ENCODE results near the gene RAE1.

The RAE1 gene

DNA sequence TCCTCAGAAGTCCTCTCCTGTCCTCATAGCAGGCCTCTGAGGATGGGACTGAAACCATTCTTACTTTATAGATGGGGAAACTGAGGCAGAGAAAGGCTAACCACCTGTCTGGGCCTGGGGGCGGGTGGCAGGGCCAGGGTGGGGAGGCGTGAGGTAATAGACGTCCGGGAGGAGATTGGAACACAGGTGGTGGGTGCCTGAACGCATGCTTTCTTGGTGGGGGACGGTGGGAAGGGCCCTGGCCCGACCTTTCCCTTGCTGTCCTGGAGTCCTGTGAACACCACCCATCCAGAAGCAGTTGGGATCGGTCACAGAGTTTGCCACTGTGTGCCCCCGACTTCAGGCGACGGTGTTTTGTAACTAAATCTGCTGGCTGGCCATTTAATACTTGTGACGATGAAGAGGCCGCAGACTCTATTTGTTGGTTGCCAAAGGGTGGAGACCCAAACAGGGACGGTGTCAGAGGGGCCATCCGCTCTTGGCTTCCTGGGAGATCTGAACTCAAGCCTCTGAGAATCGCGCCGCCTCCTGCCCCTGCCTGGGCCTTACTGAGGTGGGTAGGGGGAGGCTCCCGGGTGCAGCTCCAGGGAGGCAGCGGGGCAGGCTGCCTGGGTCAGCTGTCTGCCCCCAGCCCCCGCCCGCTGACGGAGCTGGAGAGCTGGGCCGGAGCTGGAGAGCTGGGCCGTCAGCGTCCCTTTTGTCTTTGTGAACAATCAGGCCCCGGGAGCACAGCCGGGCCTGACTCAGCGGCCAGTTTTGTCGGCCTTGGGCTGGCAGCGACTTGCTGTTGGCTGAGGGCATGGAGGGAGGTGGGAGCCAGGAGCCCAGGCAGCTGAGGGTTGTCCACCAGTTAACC, 44.3 kb downstream of the RAE1 start:
- DNase-seq (ENCODE audit: low read depth, low spot score): no peak
- Histone ChIP-seq H3K27ac (ENCODE audit: low read length) (no peak overlapping the region), H3K9me3 (ENCODE audit: control insufficient read depth, insufficient read depth, low read length) (no peaks in the 10 kb centered on the region), H3K27me3 (ENCODE audit: control insufficient read depth, insufficient read depth, low read length) (no peaks in the 10 kb centered on the region), H3K4me3 (ENCODE audit: low read length) (no peak overlapping the region), H3K4me1 (ENCODE audit: control insufficient read depth, insufficient read depth, low read length) (0 out of 2 replicates have a peak, but pooled peaks cover 3% of the 10 kb centered on the region), H3K36me3 (ENCODE audit: control insufficient read depth, insufficient read depth, low read length) (peaks cover 40% of the 10 kb centered on the region)
- WGBS (ENCODE audit: insufficient coverage, insufficient read length): no CpG with 5 or more reads among the region's 31 CpGs

DNA sequence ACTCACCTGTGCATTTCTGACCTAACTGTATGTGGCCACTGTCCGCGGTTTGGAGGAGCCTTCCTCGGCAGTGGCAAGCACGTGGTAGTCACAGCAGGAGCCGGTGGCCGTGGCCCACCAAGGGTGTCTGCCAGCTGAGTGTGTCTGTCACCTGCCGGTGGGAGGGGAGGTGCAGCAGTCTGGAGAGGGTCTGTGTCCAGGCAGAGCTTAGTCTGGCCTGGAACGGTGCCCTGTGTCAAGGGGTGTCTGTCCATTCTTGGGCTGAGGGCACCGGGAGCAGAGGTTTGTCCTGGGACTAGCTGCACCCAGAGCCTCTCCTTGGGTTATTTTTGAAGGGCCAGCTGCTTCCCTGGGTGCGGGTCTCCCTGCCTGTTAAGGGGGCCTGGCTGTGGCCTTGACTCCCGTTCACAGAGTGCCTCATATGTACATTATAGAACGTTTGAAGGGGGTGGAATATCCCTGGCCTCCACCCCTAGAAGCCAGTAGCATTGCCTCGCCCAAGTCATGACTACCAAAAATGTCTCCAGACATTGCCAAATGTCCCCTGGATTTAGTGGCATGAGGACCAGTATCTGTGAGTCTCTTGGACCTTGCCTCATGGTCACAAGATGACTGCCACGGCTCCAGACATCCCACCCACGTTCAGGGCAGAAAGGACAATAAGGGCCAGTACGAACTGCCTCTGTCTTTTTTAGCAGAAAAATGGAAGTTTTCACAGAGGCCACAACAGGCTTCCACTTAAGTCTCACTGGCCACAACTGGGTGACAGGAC, 45.3 kb downstream of the RAE1 start:
- H3K4me1 ChIP-seq (ENCODE audit: control insufficient read depth, insufficient read depth, low read length): 0 out of 2 replicates have a peak, but pooled peaks cover 3% of the 10 kb centered on the region
- DNase-seq (ENCODE audit: low read depth, low spot score): no peak
- no peak overlapping the region for H3K27ac ChIP-seq (ENCODE audit: low read length)
- WGBS (ENCODE audit: insufficient coverage, insufficient read length): no CpG with 5 or more reads among the region's 16 CpGs
- peaks cover 42% of the 10 kb centered on the region for H3K36me3 ChIP-seq (ENCODE audit: control insufficient read depth, insufficient read depth, low read length)
- H3K4me3 ChIP-seq (ENCODE audit: low read length): no peak overlapping the region
- no peaks in the 10 kb centered on the region for H3K9me3 ChIP-seq (ENCODE audit: control insufficient read depth, insufficient read depth, low read length)
- no peaks in the 10 kb centered on the region for H3K27me3 ChIP-seq (ENCODE audit: control insufficient read depth, insufficient read depth, low read length)

DNA sequence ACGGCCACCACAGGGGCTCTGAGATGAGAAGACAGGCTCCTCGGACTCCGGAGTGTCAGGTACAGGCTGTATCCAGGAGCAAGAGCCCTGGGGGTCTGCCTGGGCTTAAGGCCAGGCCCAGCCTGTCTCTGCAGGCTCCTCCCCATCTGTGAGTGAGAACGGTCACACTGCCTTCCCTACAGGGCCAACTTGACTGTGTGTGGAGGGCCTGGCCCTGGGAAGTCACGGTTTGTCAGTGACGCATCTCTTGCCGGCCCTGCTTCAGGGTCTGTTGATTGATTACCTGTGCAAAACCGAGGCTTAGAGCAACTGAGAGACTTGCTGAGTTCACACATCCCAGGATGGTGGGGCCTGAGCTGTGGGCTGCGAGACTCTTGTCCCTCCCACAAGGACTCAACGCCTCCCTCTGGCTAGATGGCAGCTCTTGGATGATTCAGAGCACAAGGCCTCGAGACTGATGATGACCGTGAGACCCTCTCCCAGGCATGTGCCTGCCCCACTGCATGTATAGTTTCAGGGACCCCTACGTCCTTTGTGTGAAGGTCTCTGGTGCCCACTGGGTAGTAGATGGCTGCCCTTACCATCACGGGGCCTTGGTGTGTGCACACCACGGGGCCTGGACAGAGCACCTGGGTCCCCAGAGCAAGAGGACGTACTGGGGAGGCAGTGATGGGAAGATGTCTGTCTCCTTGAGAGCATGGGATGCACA, 46.1 kb downstream of the RAE1 start:
- no peaks in the 10 kb centered on the region for H3K27me3 ChIP-seq (ENCODE audit: control insufficient read depth, insufficient read depth, low read length)
- no peak for DNase-seq (ENCODE audit: low read depth, low spot score)
- no CpG with 5 or more reads among the region's 16 CpGs for WGBS (ENCODE audit: insufficient coverage, insufficient read length)
- H3K27ac ChIP-seq (ENCODE audit: low read length): no peak overlapping the region
- no peak overlapping the region for H3K4me3 ChIP-seq (ENCODE audit: low read length)
- H3K36me3 ChIP-seq (ENCODE audit: control insufficient read depth, insufficient read depth, low read length): peaks cover 43% of the 10 kb centered on the region
- H3K9me3 ChIP-seq (ENCODE audit: control insufficient read depth, insufficient read depth, low read length): no peaks in the 10 kb centered on the region
- 0 out of 2 replicates have a peak, but pooled peaks cover 3% of the 10 kb centered on the region for H3K4me1 ChIP-seq (ENCODE audit: control insufficient read depth, insufficient read depth, low read length)

DNA sequence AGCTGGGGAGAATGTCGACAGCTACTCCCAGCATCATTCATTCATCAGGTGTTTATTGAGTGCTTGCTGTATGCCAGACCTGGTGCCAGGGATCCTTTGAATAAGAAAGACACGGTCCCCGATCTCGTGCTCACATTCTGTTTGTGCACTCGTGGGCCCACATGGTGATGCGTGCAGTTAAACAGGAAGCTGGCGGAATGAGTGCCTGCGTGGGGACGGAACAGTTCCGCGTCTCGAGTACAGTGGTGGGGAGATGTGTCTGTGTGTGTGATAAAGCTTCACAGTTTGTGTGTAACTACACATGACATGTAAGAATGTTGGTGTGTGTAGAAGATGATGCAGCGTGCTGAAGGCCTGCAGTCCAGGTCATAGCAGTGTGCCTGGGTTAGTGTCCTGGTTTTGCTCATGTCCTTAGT, 46.6 kb downstream of the RAE1 start:
- Histone ChIP-seq H3K9me3 (ENCODE audit: control insufficient read depth, insufficient read depth, low read length) (no peaks in the 10 kb centered on the region), H3K4me1 (ENCODE audit: control insufficient read depth, insufficient read depth, low read length) (0 out of 2 replicates have a peak, but pooled peaks cover 2% of the 10 kb centered on the region), H3K4me3 (ENCODE audit: low read length) (no peak overlapping the region), H3K36me3 (ENCODE audit: control insufficient read depth, insufficient read depth, low read length) (peaks cover 48% of the 10 kb centered on the region), H3K27me3 (ENCODE audit: control insufficient read depth, insufficient read depth, low read length) (no peaks in the 10 kb centered on the region), H3K27ac (ENCODE audit: low read length) (no peak overlapping the region)
- WGBS (ENCODE audit: insufficient coverage, insufficient read length): no CpG with 5 or more reads among the region's 13 CpGs
- DNase-seq (ENCODE audit: low read depth, low spot score): no peak

DNA sequence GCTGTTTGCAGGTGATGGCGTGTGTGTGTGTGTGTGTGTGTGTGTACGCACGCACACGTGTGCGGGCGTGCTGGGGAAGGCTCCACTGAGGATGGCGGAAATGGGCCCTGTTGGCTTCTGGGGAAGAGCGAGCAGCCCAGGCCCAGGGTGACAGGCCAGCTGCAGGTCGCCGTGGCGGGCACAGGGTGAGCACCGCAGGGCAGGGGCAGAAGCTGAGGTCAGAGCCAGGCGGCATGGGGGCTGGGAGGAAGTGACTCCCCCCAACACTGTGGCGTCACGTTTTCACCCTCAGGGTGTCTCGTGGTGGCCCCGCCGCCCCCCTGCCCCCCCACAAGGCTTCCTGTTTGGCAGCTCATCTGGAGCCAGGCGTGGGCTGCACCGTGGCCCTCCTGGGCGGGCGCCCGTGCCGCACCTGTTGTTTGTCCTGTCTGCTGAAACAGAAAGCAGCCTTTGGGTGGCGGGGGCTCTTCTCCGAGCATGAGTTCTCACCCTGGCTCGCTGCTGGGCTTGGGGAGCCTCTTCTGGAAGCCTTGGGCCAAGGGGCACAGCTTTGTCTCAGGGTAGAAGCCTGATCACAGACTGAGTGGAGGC, 47.3 kb downstream of the RAE1 start:
- no peak for DNase-seq (ENCODE audit: low read depth, low spot score)
- H3K36me3 ChIP-seq (ENCODE audit: control insufficient read depth, insufficient read depth, low read length): peaks cover 50% of the 10 kb centered on the region
- no peaks in the 10 kb centered on the region for H3K27me3 ChIP-seq (ENCODE audit: control insufficient read depth, insufficient read depth, low read length)
- H3K4me1 ChIP-seq (ENCODE audit: control insufficient read depth, insufficient read depth, low read length): 0 out of 2 replicates have a peak, but pooled peaks cover 2% of the 10 kb centered on the region
- no peak overlapping the region for H3K4me3 ChIP-seq (ENCODE audit: low read length)
- no peaks in the 10 kb centered on the region for H3K9me3 ChIP-seq (ENCODE audit: control insufficient read depth, insufficient read depth, low read length)
- whole genome bisulfite sequencing (ENCODE audit: insufficient coverage, insufficient read length): no CpG with 5 or more reads among the region's 27 CpGs
- no peak overlapping the region for H3K27ac ChIP-seq (ENCODE audit: low read length)

DNA sequence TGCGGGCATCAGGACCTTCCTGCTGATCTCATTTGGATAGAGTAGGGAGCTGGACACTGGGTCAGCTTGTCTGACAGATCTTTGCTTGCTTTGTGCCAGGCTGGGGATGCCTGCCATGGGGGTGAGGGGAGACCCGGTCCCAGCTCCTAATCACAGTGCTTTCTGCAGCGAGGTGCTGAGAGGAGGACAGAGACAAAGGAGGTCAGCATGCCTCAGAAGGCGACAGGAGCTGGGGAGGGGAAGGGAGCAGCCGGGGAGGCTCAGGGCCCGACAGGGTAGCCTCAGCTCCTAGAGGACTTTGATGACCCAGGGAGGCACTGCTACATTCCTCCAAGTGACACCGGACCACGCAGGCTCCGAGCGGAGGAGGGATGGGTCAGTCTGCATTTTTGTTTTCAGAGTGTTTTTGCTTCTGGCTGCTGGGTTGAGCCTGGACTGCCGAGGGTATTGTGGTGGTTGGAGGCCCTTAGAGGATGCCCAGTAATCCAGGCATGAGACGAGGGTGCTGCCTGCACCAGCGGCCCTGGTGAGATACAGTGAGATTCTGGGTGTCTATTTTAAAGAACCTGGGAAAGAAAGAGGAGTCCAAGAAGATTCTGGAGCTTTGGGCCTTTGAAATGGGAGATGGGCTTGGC, 48.0 kb downstream of the RAE1 start:
- DNase-seq (ENCODE audit: low read depth, low spot score): no peak
- Histone ChIP-seq H3K9me3 (ENCODE audit: control insufficient read depth, insufficient read depth, low read length) (no peaks in the 10 kb centered on the region), H3K4me1 (ENCODE audit: control insufficient read depth, insufficient read depth, low read length) (no peaks in the 10 kb centered on the region), H3K4me3 (ENCODE audit: low read length) (no peak overlapping the region), H3K36me3 (ENCODE audit: control insufficient read depth, insufficient read depth, low read length) (peaks cover 43% of the 10 kb centered on the region), H3K27me3 (ENCODE audit: control insufficient read depth, insufficient read depth, low read length) (no peaks in the 10 kb centered on the region), H3K27ac (ENCODE audit: low read length) (no peak overlapping the region)
- no CpG with 5 or more reads among the region's 13 CpGs for WGBS (ENCODE audit: insufficient coverage, insufficient read length)

DNA sequence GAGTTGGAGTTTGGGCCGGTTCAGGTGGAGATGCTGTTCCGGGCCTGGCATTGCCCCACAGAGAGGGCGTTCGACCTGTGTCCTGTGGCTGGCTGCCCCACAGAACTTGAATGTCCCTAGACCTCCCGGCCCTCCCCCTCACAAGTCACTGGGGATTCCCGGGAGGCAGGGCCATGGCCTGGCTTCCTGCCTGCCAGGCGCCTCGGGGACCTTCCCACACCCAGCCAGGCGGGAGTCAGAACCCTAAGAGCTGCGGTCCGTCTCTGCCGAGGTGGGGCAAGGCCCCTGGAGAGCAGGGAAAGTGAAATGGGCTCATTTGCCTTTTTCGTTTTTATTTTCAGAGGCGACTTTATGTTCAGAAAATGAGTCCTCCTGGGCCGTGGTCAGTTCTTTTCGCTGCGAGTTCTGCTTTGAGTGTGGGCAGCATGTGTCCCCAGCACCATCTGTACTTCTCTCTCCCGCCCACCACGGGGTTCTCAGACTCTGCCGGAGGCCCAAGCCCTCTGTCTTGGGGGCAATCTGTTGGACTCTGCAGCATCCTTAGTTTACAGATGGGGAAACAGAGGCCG, 48.6 kb downstream of the RAE1 start:
- peaks cover 44% of the 10 kb centered on the region for H3K36me3 ChIP-seq (ENCODE audit: control insufficient read depth, insufficient read depth, low read length)
- no peaks in the 10 kb centered on the region for H3K27me3 ChIP-seq (ENCODE audit: control insufficient read depth, insufficient read depth, low read length)
- no peaks in the 10 kb centered on the region for H3K9me3 ChIP-seq (ENCODE audit: control insufficient read depth, insufficient read depth, low read length)
- no CpG with 5 or more reads among the region's 21 CpGs for WGBS (ENCODE audit: insufficient coverage, insufficient read length)
- no peak for DNase-seq (ENCODE audit: low read depth, low spot score)
- H3K27ac ChIP-seq (ENCODE audit: low read length): no peak overlapping the region
- H3K4me1 ChIP-seq (ENCODE audit: control insufficient read depth, insufficient read depth, low read length): no peaks in the 10 kb centered on the region
- H3K4me3 ChIP-seq (ENCODE audit: low read length): no peak overlapping the region

DNA sequence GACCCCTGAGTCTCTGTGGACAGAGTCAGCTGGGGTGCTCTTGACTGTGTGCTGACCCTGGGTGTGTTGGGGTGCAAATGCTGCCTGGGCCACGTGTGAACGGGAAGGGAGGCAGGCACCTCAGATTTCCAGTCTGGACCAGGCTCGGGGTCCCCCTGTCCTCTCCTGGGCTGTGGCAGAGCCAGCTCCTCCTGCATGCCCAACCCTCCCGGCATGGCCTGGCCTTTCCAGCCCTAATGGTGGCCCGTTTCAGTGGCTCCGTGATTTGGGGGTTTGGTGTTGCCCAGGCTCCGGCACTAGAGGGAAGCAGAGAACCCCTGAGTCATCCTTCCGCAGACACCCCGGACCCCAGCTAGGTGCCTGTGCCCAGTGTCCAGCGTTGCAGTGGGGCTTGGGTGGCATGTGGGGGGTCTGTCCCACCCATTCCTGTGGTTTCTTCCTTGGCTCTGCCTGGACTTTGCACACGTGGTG, 49.2 kb downstream of the RAE1 start:
- no peaks in the 10 kb centered on the region for H3K4me1 ChIP-seq (ENCODE audit: control insufficient read depth, insufficient read depth, low read length)
- H3K4me3 ChIP-seq (ENCODE audit: low read length): no peak overlapping the region

DNA sequence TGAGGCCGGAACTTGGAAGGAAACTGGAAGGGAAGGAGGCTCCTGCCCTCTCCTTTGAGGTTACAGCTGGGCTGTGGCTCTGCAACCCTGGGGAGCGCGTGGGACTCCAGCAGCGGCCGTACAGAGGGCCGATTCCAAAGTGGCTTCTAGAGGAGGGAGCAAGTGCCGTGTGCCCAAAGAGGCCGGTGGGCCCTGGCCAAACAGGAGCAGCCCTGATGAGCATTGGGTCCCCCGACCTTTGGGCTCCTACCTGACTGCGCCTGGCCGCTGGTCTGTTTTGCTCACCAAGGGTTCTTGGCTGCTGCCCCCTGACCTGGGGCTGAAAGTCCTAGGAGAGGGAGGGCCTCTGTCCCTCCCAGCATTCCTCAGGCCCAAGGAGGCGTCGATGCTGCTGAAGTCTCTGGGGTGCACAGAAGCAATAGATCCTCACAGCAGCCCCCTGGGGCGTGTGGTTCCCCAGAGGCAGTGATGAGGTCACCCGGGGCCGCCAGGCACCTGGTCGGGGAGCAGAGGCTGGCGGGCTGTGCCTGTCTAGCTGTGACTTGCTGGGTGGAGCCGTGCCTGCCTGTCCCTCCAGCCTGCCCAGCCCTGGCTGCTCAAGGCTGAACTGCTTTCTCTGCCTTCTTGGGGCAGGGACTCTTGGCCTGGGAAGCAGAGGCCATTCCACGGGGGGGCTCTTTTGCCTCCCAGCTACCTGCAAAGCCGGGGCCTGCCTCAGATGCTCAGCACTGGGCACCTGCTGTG, 49.9 kb downstream of the RAE1 start:
- Histone ChIP-seq H3K9me3 (ENCODE audit: control insufficient read depth, insufficient read depth, low read length) (no peaks in the 10 kb centered on the region), H3K27me3 (ENCODE audit: control insufficient read depth, insufficient read depth, low read length) (no peaks in the 10 kb centered on the region), H3K4me3 (ENCODE audit: low read length) (no peak overlapping the region), H3K27ac (ENCODE audit: low read length) (no peak overlapping the region), H3K36me3 (ENCODE audit: control insufficient read depth, insufficient read depth, low read length) (peaks cover 51% of the 10 kb centered on the region), H3K4me1 (ENCODE audit: control insufficient read depth, insufficient read depth, low read length) (no peaks in the 10 kb centered on the region)
- no CpG with 5 or more reads among the region's 21 CpGs for WGBS (ENCODE audit: insufficient coverage, insufficient read length)
- no peak for DNase-seq (ENCODE audit: low read depth, low spot score)

More for the DNA sequence above, 49.2 kb downstream of the RAE1 start:
- H3K36me3 ChIP-seq (ENCODE audit: control insufficient read depth, insufficient read depth, low read length): peaks cover 47% of the 10 kb centered on the region
- H3K27ac ChIP-seq (ENCODE audit: low read length): no peak overlapping the region
- no peaks in the 10 kb centered on the region for H3K9me3 ChIP-seq (ENCODE audit: control insufficient read depth, insufficient read depth, low read length)
- no peak for DNase-seq (ENCODE audit: low read depth, low spot score)
- H3K27me3 ChIP-seq (ENCODE audit: control insufficient read depth, insufficient read depth, low read length): no peaks in the 10 kb centered on the region
- WGBS (ENCODE audit: insufficient coverage, insufficient read length): no CpG with 5 or more reads among the region's 11 CpGs

All from iPS DF 6.9 (cell line).